NB4 (cell line): ENCODE data around the gene KIRREL3.

Experiments
- DNase-seq: peaks from one replicate; pipeline ENCODE4 v3.0.0; 2010; ENCODE audit warnings: low read depth
- H3K4me3 ChIP-seq: one replicate; pipeline ENCODE4 v1.5.1; 2011; ENCODE audit warnings: mild to moderate bottlenecking, low read depth, low read length, moderate library complexity
- CTCF ChIP-seq: IDR thresholded peaks from one replicate; pipeline ENCODE4 v1.5.1; 2012; ENCODE audit warnings: low read depth, low read length
- MAX ChIP-seq: IDR thresholded peaks from 2 replicates; pipeline ENCODE4 v1.6.1; 2011; ENCODE audit warnings: low read depth, low read length
- MYC ChIP-seq: IDR thresholded peaks from 2 replicates; pipeline ENCODE4 v1.6.1; 2011; ENCODE audit warnings: low read depth, low read length
- POLR2A ChIP-seq: IDR thresholded peaks from 2 replicates; pipeline ENCODE4 v1.6.1; 2011; ENCODE audit warnings: mild to moderate bottlenecking; ENCODE audit not compliant: insufficient read length; ENCODE audit errors: extremely low read depth

Gene KIRREL3

GRCh38 chr11:126507646-126508045 lies 492.9 kb downstream of the KIRREL3 start:
- DNase-seq: no peak
- TF ChIP-seq POLR2A (no peak), MAX (no peak), CTCF (no peak), MYC (no peak)

DNA sequence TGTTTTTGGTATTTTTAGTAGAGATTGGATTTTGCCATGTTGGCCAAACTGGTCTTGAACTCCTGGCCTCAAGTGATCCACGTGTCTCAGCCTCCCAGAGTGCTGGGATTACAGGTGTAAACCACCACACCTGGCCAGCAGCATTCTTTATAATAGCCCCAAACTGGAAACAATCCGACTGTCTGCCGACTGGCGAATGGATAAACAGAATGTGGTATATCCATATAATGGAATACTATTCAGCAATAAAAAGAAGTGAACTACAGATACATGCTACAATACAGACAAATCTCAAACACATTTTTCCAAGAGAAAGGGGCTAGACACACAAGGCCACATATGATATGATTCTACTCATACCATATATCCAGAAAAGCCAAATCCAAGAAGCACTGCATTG lies 493.8 kb downstream of the KIRREL3 start:
- TF ChIP-seq POLR2A: no peak
- TF ChIP-seq MYC: no peak
- TF ChIP-seq MAX: no peak
- TF ChIP-seq CTCF: no peak
- no peak for DNase-seq
- H3K4me3 ChIP-seq: no peak overlapping the region

More at GRCh38 chr11:126507646-126508045, 492.9 kb downstream of the KIRREL3 start:
- H3K4me3 ChIP-seq: no peak overlapping the region

DNA sequence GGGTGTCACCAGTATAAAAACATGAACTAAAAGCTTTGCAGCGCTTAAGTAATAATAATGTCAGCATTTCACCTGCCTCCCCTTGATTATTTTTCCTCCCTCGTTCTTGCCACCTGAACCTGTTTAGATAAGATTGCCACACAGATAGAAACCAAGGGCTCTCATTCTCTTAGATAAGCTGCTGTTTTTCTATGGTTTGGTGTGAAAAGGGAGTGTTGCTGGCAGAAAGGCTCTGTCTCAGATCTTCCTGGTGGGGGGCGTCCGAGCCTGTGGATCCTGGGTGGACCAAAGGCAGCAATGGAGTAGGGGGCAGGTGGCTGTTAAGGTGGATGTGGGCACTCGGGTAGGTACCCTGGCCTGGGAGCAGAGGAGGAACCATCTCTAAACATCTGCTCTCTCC lies 497.6 kb downstream of the KIRREL3 start:
- no peak for DNase-seq
- H3K4me3 ChIP-seq: no peak overlapping the region
- TF ChIP-seq POLR2A (no peak), MAX (no peak), CTCF (no peak), MYC (no peak)

DNA sequence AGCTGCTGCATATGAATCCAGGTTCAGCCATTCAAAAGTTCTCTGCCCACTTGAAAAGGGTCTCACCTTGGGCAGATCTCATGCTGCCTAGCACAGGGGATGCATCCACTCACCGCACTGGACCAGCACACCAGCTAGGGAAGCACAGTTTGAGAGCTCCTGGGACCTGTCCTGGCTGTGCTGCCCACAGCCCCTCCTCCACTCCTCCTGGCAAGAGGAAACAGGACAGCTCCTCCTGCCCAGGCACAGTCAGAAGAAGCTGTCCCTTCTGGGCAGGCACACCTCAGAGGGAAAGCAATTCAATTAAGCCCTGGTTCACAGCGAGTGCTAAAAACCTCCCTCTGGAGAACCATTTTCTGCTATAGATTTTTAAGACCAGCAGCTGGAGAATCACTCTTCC lies 498.4 kb downstream of the KIRREL3 start:
- DNase-seq: no peak
- TF ChIP-seq POLR2A (no peak), MYC (no peak), MAX (no peak), CTCF (no peak)

GRCh38 chr11:126501641-126502040 lies 498.9 kb downstream of the KIRREL3 start:
- no peak for DNase-seq
- TF ChIP-seq POLR2A (no peak), CTCF (no peak), MAX (no peak), MYC (no peak)
- H3K4me3 ChIP-seq: no peak overlapping the region

More for the DNA sequence above, 498.4 kb downstream of the KIRREL3 start:
- H3K4me3 ChIP-seq: no peak overlapping the region

- H3K4me3 ChIP-seq: no peak overlapping the region
- TF ChIP-seq MAX (no peak), CTCF (no peak), MYC (no peak), POLR2A (no peak)
- no peak for DNase-seq
Observed at GRCh38 chr11:126500981-126501380, 499.6 kb downstream of the KIRREL3 start.
